ENCODE data around the gene SPATA9. TPM values are rescaled to one million over a fixed set of nuclear protein-coding genes. Genes with fewer than 3 reads are reported as not detected.
A peak's percentile ranks its signal among the peaks of the same experiment; 100 is the strongest.
"Not testable (repeated sequence)": the region's sequence is repeated elsewhere in the genome, so short reads cannot be mapped to it uniquely, and the experiment has no call there.

SPATA9 gene
- total RNA-seq, 4 donors from 2014 or later = 0.84 to 2.4 (median 1.4) TPM

DNA sequence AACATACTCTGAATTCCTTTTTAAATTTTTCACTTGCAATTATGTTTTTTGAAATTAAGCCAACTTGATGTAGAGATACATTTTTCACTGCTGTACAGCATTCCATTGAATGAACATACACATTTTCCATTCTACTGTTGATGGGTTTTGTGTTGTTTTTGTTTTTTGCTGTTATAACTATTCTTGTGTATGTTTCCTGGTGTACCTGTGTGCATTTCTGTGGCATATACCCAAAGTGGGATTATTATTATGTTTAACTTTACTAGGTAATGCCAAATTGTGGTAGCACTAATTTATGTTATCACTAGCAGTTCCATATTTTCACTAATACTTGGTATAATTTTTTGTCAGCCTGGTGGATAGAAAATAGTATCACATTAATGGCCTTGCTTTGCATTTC, 33.5 kb downstream of the SPATA9 start:
- DNase-seq (ENCODE audit: low spot score) = no peak
- TF ChIP-seq, protein P1, sequence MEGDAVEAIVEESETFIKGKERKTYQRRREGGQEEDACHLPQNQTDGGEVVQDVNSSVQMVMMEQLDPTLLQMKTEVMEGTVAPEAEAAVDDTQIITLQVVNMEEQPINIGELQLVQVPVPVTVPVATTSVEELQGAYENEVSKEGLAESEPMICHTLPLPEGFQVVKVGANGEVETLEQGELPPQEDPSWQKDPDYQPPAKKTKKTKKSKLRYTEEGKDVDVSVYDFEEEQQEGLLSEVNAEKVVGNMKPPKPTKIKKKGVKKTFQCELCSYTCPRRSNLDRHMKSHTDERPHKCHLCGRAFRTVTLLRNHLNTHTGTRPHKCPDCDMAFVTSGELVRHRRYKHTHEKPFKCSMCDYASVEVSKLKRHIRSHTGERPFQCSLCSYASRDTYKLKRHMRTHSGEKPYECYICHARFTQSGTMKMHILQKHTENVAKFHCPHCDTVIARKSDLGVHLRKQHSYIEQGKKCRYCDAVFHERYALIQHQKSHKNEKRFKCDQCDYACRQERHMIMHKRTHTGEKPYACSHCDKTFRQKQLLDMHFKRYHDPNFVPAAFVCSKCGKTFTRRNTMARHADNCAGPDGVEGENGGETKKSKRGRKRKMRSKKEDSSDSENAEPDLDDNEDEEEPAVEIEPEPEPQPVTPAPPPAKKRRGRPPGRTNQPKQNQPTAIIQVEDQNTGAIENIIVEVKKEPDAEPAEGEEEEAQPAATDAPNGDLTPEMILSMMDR (IDR thresholded peaks at IDR 0.05) = no peak
- ATAC-seq (ENCODE audit: low FRiP score) = no peak

DNA sequence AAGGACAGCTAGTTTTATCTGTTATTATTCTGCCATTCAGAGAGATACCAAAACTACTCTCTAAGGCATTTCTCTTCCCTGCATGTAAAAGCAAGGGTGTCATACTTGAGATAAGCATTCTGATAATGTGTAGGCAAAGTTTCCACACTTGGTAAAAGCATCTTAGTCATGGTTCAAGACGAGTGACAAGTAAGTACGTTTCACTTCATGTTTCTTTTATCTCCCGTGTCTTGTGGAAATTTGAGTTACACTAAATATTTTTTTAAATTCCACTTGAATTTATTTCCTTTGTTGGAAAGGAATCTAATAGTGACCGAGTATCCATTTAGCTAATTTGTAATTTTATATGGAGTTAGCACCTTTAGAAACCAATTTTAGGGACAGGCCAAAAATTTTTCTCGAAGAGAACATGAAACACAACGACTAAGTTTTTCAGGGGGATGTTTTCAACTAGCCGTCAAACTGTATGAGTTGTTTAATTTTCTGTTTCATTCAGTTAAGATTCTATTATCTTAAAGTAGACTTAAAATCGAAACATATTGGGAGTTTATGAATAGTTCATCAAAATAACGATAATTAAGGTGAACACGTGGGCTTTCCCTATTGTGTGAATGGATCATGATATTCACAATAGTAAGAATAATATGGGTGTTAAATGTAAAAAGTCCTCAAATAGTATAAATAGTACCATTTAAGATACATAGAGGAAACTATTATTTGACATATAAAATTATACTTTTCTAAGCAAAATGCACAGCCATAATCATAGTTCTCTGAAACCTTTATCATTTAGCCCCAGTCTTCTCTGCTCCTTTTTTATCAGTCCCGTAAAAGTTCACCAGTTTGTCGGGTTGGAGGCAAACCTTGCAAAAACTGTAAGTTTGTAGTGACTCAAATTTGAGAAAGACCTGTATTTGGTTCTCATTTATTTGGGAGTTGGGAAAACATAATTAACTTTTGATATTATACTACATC, 34.6 kb downstream of the SPATA9 start:
- DNase-seq (ENCODE audit: low spot score) (no peak), ATAC-seq (ENCODE audit: low FRiP score) (no peak)
- TF ChIP-seq, protein P1 (IDR thresholded peaks at IDR 0.05) = no peak

DNA sequence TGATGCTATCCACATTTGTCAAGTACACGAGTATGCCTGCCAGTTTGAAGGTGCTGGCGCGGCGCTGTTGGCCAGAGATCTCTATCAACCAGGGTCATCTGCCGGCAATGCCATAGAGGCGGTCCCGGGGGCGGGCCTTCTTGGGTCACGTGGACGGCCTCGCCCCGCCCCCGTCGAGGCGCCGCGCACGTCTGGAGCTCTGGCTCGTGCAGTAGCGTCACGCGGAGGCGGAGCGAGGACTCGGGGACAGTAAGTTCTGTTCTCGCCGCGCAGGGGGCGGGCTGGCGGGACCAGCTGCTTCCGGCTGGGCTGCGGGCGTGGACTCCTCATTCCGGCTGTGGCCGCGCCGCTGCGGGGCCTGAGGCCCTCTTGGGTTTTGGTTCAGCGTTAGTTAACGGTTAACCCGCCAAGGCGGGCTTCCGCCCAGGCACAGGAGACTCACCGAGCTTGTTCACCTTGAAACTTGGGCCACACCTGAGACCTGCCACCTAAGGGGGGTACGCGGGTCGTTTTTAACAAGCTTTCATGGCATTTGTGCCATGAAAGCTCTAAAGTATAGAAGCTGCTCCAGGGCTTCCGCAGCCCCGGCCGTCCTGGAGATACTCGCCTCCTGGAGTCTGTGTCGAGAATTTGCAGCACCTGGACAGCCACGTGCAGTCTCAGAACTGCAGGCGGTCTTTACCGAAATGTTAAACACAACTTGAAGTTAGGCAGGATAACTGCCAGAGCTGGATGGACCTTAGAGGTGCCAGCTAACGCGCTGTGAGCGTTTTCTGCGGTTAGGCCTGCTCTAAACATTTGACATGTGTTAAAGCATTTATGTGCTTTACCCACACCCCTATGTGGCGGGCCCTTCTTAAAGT, 36.0 kb downstream of the SPATA9 start, which contains the start of gene RFESD:
Gene RFESD (plus strand): TSS at position 209 of the 863 bp plus-strand sequence. CDS start 5,495 bp downstream, outside the sequence.
- ATAC-seq (ENCODE audit: low FRiP score) = peak; percentile 100

DNA sequence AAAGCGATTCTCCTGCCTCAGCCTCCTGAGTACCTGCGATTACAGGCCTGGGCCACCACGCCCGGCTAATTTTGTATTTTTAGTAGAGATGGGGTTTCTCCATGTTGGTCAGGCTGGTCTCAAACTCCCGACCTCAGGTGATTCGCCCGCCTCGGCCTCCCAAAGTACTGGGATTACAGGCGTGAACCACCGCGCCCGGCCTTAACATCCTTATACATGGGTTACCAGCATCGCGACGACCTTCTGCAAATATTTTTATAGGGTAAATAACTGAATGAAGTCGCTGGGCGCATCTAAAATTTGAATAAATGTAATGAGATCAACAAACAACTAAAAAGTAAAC, 36.6 kb downstream of the SPATA9 start:
- ATAC-seq (ENCODE audit: low FRiP score); DNase-seq (ENCODE audit: low spot score): not testable (repeated sequence)

More for the DNA sequence above, 36.0 kb downstream of the SPATA9 start, which contains the start of gene RFESD:
- TF ChIP-seq, protein P1 (IDR thresholded peaks at IDR 0.05) = no peak
- peak; percentile 96 for DNase-seq (ENCODE audit: low spot score)

DNA sequence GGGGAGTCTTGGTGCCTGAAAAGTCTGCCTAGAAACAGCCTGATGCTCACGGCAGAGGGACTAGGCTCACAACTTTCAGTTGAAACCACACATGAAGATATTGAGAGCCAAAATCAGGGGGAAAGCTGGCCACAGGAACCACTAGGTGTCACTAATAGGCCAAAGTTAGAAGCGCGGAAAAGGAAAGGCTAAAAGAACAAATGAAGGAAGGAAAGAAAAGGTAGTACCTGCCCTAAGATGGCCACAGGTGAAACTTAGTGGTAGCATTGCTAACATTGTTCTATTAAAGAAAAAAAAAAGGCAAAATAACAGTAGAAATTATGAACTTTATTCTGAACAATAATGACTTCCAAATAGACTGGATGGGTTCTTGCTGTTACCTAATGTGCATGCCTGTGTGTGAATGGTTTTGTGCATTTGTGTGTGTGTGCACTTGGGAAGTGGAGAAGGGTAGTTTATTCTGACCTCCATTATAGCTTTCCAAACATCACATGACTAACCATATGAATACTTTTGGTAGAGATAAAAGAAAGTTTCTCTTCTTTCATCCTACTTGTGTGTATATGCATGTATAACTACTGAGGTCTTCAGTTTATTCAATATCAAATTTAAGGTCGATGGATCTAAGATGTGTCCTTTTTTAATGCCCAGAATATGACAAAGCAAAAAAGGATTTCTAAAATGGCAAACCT, 38.3 kb downstream of the SPATA9 start:
- TF ChIP-seq, protein P1 (IDR thresholded peaks at IDR 0.05) = peak in 1 of 3 donors; percentile 28
- DNase-seq (ENCODE audit: low spot score) (no peak), ATAC-seq (ENCODE audit: low FRiP score) (no peak)

DNA sequence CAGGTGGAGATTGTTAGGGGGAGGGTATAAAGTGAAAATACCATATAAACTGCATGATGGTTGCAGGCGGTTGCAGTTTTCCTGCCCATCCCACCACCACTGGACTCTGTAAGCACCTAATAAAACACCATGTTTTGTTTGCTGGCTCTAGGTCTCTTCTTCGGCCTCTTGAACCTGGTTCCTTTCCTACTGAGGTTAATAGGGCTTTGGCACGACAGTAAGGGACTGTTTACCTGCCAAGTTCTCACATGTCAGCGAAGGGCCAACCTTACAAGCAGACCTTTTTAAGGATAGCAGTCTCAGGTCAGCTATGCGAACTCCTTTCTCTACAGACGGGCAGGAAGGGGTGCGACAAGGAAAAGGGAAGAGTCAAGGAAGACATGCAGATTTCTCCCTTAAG, 39.6 kb downstream of the SPATA9 start:
- ATAC-seq (ENCODE audit: low FRiP score) = no peak
- DNase-seq (ENCODE audit: low spot score) = no peak
- TF ChIP-seq, protein P1 (IDR thresholded peaks at IDR 0.05) = no peak
